NCI-H69 (cell line): ENCODE measurements around the gene IGF2R.
A peak's percentile ranks its signal among the peaks of the same experiment; 100 is the strongest.
"Not testable (repeated sequence)": the region's sequence is repeated elsewhere in the genome, so short reads cannot be mapped to it uniquely, and the experiment has no call there.

Source experiments
- DNase-seq: peaks from one replicate; lab custom pipeline; 2025; lab: John Stamatoyannopoulos, UW

The IGF2R gene

DNA sequence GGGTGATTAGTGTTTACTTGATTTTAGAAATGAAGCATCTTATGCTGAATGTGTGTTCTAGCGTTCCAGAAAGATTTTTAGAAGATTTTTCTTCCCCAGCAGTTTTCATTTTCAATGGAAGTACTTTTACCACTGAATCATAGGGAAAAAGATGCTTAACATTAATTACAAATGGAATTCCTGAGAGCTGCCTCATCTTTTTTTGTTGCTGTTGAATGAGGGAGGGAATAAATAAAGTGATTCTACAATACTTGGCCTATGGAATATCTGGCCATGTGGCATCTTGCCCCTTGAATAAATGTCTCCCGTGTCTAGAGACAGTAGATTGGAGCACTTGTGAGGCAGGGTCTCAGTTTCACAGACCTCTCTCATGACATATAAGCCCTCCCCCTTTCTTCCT lies 108.6 kb downstream of the IGF2R start:
- DNase-seq, result no peak

DNA sequence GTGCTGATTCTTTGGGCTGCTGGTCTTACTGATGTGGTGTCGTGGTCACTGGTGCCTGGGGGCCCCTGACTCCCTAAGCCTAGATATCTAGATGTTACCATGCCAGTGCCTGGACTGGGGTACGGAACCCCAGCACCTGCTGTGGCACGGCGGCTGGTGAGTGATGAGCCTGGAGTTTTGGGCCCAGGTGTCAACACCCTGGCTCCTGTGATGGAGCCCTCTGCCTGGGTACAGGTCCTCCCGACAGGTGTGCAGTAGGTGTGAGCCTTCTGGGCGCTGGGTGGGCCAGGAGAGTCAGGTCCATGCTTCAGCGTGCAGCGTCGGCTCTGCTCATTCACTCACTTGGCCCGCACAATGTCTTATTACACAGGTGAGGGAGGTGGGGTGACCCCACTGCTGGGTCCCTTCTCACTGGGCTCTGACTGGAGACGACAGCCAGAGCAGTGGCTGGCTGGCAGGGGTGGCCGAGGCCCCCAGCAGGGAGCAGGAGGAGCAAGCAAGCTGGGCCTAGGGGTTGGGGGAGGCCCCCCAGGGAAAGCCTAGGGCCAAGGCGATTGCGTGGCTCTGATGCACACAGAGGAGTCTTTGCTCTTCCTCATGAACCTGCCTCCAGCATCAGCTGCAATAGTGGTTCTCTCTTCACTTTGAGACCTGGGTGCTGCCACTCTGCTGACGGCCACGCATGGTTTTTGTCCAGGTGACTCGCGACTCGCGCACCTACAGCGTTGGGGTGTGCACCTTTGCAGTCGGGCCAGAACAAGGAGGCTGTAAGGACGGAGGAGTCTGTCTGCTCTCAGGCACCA lies 110.2 kb downstream of the IGF2R start:
- DNase-seq, result no peak

DNA sequence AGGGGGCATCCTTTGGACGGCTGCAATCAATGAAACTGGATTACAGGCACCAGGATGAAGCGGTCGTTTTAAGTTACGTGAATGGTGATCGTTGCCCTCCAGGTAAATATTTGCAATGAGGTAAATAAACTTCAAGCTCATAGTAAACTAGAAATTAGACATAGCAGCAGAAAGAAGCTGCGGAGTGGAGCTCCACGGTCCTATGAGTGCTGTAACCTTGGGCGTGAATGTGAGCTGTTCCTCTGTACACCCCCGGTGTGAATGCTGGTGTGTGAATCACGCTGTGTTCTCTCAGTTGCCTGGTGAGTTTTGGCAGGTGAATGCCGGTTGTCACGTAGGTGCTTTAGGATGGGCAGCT lies 110.8 kb downstream of the IGF2R start:
- DNase-seq, result no peak

DNA sequence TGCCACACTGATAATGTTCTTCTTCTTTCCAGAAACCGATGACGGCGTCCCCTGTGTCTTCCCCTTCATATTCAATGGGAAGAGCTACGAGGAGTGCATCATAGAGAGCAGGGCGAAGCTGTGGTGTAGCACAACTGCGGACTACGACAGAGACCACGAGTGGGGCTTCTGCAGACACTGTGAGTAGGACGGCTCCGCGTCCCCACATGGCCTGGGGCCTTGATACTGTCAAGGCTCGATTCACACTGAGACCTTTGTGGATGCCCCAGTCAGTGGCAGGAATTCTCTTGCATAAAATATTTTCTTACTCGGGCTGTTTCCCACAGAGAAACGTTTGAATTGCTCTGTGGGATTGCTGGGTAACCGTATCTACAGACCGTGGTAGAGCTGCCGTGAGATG lies 111.2 kb downstream of the IGF2R start:
- DNase-seq, result no peak

DNA sequence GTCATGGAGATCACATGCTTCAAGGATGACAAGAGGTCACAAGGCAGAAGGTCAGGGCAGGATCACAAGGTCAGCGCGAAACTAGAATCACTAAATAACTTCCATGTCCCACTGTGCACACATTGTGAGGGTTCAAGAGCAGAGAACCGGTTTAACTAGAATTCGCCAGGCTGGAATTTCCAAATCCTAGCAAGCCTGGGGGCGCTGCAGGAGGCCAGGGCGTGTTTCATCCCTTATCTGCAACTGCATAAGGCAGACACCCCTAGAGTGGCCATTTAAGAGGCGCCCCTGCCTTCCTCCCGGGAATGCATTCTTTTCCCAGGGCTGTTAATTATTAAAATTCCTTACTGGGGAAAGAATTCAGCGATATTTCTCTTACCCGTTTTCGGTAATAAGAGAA lies 112.5 kb downstream of the IGF2R start:
- no peak for DNase-seq

DNA sequence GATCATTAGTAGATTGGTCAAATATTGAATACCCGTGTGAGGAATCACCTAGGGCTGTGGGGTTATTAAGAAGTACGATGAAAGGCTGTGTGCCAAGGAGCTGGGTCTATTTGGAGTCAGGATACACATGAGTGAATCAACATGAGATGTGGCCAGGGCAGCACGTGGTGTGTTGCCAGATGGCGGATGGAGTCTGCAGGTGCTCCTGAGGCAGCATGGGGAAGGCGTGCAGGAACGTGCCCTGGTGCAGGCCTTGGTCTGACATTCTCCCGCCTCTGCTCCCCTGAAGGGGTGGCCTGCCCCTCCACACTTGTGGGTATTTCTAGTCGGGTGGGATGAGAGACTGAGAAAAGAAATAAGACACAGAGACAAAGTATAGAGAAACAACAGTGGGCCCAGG lies 113.7 kb downstream of the IGF2R start:
- DNase-seq, result peak; percentile 23

DNA sequence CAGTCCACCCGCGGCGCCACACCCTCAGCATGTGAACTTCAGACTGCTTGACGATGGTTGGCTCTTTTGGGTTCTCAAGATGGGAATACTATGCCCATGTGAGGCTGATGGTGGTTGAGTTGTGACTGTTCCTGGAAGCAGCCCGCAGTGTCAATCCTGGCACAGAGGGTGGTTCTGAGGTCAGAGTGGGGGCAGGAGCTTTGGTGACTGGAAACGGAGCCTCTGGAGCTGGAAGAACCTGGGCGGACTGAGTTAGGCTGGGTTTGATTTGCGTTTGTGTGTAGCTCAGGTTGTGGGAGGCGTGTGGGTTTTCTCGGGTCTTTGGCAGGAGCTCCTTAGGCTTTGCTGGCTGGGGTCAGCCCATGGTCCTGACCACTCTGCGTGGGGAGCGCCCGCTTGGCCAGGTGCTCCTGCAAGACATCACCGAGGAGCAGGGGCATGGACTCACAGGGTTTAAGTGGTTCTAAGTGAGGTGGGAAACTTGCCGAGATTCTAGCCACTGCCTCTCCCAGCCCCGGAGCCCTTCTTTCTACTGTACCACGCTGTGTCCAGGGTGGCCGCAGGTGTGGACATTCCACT lies 115.4 kb downstream of the IGF2R start:
- no peak for DNase-seq

DNA sequence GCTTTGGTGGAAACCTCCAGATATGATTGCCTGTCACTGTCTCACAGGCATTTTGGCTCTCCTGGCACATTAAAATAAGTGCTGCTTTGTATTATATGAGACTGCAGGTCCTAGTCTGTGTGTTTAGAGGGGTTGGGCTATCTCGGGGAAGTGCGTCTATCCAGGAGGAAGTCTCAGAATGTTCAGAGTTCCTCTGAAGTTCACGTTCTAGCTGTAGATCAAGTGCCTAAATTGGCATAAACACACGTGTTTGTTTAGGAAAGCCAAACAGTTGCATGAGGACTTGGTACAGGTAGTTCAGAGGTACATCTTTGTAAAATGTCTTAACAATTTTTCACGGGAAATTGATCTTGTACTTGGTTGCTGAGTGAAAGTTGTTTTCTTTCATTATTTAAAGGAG lies 116.3 kb downstream of the IGF2R start:
- DNase-seq, result no peak

DNA sequence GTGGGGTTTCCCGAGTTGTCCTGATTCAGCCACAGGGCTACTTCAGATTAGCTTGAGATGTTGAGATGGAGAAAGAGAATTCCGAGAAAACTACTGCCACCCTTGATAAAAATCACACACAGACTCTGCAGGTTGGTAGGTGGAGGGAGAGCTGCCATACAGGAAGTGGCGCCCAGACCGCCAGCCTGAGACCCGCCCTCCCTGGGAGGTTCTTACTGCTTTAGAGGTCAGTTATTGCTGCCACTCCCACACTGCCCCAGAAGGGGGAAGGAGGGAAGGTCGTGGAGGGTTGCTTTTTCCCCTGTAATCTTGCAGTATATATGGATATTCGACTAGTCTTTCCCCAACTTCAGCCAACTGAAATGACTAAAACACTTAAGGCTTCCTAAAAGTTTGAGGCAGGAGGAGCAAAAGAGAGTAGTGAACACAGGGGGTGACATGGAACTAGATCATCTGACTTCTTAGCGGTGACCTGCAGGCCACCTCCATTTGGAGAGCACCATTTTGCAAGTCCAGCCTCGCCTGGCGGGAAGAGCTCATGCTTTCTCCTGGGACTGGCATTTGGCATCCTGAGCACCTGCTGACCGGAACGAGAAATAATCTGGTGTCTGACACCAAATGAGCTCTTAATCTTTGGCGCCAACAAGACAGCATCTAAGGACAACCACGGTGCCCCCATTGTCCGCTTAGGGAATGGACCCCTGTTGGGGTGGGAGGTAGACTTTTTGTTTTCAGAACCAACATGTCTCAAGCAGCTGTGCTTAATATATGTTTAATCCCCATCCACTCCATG lies 117.0 kb downstream of the IGF2R start:
- DNase-seq, result no peak

DNA sequence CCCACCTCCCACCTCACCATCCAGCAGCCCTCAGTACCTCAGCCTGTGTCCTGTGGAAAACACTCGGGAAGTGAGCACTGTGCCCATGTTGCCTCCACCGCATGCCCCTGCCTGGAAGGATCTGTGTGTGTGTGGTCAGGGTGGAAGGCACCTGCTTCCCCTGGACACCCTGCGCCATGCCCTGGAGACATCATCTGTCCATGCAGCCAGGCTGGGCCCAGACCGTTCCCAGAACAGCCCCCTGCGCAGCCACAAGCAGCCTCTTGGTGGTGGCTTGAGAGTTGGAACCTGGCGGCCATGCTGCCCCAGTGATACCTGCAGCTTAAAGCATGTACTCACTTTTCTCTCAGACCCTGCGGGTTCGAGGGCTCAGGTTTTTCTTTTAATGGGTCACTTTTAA lies 117.9 kb downstream of the IGF2R start:
- no peak for DNase-seq

DNA sequence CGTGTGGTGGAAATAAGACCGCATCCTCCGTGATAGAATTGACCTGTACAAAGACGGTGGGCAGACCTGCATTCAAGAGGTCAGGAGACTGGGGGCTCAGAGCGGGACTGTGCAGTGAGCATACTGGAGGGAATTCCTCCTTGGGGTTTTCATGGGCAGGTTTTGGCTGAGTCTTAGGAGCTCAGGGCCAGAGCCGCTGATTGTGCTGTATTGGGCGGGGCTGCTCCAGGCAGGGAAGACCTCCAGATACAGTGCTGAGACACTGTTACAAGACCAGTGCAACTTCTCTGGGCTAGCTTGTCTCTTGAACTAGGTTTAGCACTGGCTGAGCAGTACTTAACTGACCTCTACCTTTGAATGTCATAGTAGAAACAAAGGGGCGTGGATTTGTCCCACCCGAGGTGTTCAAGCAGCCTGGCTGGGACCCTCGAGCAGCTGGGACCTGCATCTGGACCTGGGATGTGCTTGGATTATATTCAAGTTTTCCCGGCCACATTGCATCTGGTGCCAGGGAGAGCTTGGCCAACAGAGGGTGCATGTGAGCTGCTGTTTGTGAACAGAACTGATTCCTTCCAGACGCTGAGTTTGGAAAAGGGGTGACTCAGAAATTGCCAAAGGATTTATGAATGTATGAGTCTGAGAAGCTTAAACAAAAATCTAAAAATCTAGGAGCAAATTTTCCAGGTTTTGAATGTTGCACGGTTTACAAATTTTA lies 119.3 kb downstream of the IGF2R start:
- DNase-seq, result peak; percentile 17

DNA sequence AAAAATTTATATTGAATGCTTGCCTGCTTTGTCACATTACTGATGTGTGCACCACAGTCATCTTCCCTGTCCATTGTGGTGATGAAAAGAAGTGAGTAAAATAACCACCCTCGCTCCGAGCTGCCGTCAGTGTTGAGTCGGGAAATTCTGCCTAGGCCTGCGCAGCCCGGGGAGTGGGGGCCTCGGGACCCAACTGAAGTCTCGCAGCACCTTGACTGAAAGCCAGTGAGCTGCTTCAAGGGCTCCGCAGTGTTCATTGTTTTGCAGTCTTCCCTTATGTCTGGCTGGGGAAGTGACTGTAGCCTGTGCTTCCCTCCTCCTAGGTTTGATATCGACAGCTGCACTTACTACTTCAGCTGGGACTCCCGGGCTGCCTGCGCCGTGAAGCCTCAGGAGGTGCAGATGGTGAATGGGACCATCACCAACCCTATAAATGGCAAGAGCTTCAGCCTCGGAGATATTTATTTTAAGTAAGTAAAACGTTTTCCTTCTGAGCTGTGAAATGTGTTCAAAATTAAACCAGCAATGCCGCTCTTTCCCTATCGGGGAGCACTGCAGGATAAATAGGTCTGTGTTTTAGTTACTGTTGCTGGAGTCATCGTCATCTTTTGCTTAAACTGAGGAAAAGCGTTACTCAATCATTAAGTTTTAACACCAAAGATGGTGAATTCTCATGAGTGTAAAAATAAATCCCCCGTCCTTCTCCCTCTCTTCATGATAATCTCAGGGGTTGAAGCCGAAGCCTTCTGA lies 120.1 kb downstream of the IGF2R start:
- DNase-seq, result no peak

DNA sequence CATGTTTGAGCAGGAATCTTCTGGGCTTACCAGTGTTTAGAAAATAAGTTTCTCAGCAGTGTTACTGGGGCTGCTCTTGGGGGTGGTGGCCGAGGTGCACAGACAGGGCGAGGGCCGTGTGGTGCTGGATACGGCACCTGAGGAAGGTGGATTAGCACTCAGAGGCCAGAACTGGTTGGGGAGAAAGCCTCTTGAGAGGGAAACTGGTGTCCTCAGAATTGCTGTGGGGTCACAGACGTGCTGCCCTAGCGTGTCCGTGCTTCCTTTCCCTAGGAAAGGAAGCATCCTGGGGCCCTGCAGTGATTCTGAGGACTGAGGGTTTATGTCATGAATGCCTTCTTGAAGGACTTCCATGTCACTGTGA lies 120.6 kb downstream of the IGF2R start:
- DNase-seq, result no peak

DNA sequence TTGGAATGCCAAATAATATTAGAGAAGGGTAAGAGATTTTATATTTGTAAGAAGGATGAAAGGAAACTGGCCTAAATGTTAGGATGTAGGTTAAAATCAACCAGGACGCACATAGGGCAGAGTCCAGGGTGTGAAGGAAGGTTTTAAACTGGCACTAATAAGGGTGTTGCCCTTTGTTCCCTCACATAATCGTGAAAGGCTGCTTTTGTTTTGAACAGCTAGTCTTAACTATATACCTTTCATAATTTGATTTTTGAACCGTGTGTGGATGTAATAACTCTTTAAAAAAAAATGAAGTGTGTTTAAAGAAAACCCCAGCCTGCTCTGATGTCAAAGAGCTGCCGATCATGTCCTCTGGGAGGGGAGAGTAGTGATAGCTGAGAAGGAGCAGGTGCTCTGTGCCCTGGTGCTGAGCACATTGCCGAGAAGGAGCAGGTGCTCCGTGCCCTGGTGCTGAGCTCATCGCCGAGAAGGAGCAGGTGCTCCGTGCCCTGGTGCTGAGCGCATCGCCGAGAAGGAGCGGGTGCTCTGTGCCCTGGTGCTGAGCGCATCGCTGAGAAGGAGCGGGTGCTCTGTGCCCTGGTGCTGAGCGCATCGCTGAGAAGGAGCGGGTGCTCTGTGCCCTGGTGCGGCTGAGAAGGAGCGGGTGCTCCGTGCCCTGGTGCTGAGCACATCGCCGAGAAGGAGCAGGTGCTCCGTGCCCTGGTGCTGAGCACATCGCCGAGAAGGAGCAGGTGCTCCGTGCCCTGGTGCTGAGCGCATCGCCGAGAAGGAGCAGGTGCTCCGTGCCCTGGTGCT lies 121.8 kb downstream of the IGF2R start:
- DNase-seq, result not testable (repeated sequence)

DNA sequence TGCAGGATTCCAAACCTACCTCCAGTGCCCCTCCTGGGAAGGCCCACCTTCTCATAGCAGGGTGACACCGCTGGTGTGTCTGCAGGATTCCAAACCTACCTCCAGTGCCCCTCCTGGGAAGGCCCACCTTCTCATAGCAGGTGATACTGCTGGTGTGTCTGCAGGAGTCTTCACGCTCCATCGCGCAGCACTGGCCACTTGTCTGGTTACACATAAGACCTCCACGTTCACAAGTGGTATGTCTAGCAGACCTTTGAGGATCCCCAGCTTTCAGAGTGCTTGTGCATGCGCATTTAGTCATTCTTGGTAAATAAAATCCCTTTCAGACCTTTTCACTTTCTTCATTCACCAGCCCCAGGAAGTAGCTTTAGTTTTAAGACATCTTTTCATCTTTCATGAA lies 123.3 kb downstream of the IGF2R start:
- not testable (repeated sequence) for DNase-seq

DNA sequence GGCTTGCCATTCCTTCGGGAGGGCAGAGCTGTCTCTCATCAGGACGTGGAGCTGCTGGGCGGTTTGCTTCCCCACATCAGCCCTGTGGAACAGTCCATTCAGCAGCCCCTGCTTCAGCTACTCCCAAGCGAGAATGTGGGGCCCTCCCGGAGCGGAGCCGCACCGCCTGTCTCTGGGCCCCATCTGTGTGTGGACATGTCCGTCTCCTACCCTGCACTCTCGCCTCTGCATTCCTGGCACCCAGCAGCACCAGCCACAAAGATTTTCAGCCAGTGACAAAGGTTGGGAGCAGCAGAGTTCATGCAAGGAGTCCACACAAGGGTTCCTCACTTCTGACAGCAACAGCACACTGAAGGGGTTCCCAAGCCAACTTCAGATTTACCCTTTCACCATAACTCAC lies 123.7 kb downstream of the IGF2R start:
- DNase-seq, result no peak

DNA sequence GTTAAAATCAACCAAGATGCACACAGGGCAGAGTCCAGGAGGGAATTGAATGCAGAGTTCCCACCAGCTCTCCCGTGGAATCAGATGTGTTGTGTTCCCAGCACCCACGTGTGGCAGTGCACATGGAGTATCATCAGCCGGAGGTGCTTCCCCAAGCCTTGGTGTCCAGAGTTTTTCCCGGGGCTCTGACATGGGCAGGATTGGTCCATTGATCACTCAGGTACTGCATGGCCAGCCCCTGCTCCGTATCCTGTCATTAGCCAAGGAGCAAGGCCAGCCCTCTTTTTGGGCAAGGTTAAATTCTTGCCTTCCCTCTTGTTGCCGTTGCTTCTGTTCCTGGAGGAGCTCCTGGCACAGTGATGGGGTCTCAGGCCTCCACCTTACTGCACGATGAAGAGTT lies 124.2 kb downstream of the IGF2R start:
- DNase-seq, result no peak

DNA sequence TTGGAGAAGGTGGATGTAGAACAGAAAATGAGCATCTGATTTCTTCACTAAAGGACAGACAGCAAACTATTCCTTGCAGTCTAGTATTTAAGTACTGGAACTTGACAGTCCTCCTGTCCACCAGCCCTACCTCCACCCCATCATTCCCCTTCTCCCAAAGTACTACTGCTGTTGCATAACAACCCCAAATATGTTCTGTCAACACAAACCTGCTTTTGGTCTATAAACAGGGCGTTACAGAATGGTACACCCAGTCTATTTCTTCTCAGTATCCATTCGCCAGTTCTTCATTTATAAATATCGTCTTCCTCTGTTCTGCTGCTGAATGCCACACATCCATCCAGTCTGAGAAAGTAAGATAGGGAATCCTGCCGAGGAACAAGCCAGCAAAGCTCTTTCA lies 125.1 kb downstream of the IGF2R start:
- no peak for DNase-seq

DNA sequence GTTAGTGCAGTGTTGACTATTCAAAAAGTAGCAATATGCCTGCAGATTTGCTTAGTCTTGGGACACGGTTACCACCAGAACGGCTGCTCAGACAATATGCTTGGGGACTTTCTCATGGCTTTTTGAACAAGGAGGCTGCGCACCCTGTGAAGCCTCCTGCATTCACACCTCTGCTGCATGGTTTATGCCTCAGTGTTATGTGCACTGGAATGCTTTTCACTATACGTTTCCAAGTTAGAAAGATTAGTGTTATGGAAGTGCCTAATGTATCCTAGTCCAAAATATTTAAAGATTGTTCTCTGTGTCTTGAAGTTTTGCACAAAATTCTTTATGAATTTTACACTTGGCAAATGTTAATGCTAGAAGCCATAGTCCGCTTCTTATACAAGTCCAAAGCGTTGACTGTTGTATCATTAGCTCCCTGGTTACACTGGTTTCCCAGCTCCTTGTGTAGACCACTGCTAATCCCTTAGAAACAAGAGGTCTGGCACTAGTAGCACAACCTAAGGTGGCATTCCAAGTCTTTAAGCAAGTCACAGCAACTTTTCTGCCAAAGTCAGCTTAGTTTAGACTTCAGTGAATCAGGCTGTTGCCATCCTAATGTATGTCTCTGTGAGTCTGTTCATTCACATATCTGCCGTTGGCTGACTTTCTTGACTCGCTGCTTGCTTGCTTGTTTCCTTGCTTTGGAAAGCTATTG lies 126.4 kb downstream of the IGF2R start:
- DNase-seq, result no peak
